BJ (cell line): ENCODE data around the gene QRICH1. TPM values are rescaled to one million over a fixed set of nuclear protein-coding genes. Genes with fewer than 3 reads are reported as not detected.

Experiments
- CTCF ChIA-PET: fragments of 350-600 bp; formaldehyde crosslinking; extraction: SDS; loops from one replicate; lab custom pipeline; 2021; ENCODE audit warnings: antibody characterized with exemption, inconsistent platforms; lab: Yijun Ruan, JAX
- POLR2A ChIA-PET: fragments of 300-600 bp; sonication (Branson Sonifier 250); formaldehyde crosslinking; extraction: SDS; loops from one replicate; lab custom pipeline; 2021; ENCODE audit warnings: antibody characterized with exemption; lab: Charles Lee
- DNase-seq: peaks from one replicate; pipeline ENCODE4 v3.0.0-alpha.2; 2011; ENCODE audit warnings: low read depth
- H3K27me3 ChIP-seq: 2 replicates; pipeline ENCODE4 v1.6.0; 2011; ENCODE audit warnings: low read length; ENCODE audit not compliant: control insufficient read depth, insufficient read depth
- H3K36me3 ChIP-seq: 2 replicates; pipeline ENCODE4 v1.5.1; 2011; ENCODE audit warnings: low read length; ENCODE audit not compliant: control insufficient read depth, insufficient read depth
- H3K4me3 ChIP-seq: 2 replicates; pipeline ENCODE4 v1.5.1; 2011; ENCODE audit warnings: low read depth, mild to moderate bottlenecking, control low read depth, low read length
- polyA minus RNA-seq: library from RNA; depleted of rRNA, polyadenylated mRNA; stranded (reverse); fragments of >200 nt; gene quantifications from 2 replicates; pipeline ENCODE4 v1.2.3, GENCODE V29; 2011; rRNA and poly(A)+ RNA removed
- polyA plus RNA-seq: library from polyadenylated mRNA; depleted of rRNA; stranded (reverse); fragments of >200 nt; gene quantifications from 2 replicates; pipeline ENCODE4 v1.2.3, GENCODE V29; 2011; rRNA removed
- TF ChIP-seq, protein P1 (sequence below): IDR thresholded peaks from 2 replicates; pipeline ENCODE4 v1.5.1; 2011; ENCODE audit warnings: low read depth, mild to moderate bottlenecking, control low read depth, inconsistent platforms, low read length, moderate library complexity; ENCODE audit not compliant: insufficient read depth

QRICH1 gene, protein sequence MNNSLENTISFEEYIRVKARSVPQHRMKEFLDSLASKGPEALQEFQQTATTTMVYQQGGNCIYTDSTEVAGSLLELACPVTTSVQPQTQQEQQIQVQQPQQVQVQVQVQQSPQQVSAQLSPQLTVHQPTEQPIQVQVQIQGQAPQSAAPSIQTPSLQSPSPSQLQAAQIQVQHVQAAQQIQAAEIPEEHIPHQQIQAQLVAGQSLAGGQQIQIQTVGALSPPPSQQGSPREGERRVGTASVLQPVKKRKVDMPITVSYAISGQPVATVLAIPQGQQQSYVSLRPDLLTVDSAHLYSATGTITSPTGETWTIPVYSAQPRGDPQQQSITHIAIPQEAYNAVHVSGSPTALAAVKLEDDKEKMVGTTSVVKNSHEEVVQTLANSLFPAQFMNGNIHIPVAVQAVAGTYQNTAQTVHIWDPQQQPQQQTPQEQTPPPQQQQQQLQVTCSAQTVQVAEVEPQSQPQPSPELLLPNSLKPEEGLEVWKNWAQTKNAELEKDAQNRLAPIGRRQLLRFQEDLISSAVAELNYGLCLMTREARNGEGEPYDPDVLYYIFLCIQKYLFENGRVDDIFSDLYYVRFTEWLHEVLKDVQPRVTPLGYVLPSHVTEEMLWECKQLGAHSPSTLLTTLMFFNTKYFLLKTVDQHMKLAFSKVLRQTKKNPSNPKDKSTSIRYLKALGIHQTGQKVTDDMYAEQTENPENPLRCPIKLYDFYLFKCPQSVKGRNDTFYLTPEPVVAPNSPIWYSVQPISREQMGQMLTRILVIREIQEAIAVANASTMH
- polyA plus RNA-seq (51.8 and 77.3 TPM in 2 replicates), polyA minus RNA-seq (109 and 165 TPM in 2 replicates)

DNA sequence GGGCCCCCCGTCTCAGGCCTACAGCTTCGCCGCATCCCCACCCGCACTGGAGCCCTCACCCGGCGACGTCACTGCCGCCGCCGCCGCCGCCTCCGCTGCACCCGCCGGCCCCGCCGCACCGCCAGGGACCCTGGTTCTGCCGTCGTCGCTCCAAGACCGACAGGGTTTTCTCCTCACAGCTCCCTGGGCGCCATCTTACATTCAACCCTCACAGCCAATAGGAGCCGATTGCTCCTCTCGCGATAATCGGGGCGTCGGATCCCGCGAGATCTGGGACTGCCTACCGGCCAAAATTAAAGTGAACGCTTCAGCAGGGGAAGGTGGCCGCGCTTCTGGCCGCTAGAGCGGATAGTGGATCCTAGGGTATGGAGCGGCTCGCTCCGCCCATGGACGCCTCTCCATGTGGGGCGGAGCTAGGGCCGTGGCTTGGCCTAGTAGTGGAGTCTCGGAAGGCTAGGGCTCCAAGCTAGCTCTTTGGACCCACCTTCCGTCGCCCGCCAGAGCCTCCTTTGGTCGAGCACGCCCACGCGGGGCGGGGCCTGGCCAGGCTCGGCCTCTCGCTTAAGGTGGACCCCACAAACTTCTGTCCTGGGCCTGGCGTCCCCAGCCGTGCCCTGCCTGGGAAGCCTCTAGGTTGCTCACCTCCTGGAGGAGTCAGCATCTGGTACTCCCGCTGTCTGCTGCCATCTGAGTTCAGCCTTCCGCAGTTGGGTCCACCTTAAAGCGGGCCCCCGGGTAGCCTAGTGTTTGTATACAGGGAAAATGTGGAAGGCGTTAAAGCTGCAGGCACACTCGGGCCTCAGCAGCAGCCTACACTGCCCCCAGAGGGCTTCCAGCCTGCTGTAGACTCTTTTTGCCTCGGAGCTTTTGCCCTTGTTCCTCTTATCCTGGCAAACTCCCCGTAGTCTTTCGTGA lies at the start of gene QRICH1:
Gene QRICH1 (minus strand): TSS at position 219 of the 915 bp plus-strand sequence. CDS start 17,054 bp downstream, outside the sequence.
- TF ChIP-seq, protein P1, sequence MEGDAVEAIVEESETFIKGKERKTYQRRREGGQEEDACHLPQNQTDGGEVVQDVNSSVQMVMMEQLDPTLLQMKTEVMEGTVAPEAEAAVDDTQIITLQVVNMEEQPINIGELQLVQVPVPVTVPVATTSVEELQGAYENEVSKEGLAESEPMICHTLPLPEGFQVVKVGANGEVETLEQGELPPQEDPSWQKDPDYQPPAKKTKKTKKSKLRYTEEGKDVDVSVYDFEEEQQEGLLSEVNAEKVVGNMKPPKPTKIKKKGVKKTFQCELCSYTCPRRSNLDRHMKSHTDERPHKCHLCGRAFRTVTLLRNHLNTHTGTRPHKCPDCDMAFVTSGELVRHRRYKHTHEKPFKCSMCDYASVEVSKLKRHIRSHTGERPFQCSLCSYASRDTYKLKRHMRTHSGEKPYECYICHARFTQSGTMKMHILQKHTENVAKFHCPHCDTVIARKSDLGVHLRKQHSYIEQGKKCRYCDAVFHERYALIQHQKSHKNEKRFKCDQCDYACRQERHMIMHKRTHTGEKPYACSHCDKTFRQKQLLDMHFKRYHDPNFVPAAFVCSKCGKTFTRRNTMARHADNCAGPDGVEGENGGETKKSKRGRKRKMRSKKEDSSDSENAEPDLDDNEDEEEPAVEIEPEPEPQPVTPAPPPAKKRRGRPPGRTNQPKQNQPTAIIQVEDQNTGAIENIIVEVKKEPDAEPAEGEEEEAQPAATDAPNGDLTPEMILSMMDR, result peak; percentile 74
- peaks cover 9% of the 10 kb centered on the region for H3K36me3 ChIP-seq
- POLR2A ChIA-PET, result interaction anchor here (0.5 to 1.6 kb wide), 4 partner anchors 9 to 334 kb away, joined by 3 to 4 read pairs (median 4); partner anchors contain the start of gene QARS1

DNA sequence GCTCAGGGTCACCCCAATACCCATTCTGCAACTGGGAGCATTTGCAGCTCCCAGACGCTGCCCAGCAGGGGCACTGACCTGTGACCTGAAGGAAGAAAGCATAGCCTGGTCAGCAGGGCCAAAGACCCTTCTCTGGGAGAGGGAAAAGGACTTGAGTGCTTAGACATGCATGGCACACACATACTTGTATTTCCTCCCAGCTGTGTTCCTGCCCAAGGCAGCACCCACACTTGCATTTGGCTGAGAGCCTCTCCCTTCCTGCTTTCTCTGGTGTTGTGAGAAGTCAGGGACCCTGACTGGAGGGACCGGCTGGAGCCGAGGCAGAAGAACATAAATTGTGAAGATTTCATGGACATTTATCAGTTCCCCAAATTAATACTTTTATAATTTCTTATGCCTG lies 46.2 kb upstream of the QRICH1 start:
- TF ChIP-seq, protein P1, result no peak
- H3K27me3 ChIP-seq, result peaks cover 3% of the 10 kb centered on the region; the same call in 1 of the 2 replicates
- no peaks in the 10 kb centered on the region for H3K36me3 ChIP-seq
- ChIA-PET CTCF (no interaction called here), POLR2A (no interaction called here)
- no peak for DNase-seq
- H3K4me3 ChIP-seq, result no peak overlapping the region

More for the DNA sequence above, at the start of gene QRICH1:
- CTCF ChIA-PET, result interaction anchor here (0.8 to 3.2 kb wide), 14 partner anchors 9 to 129 kb away, joined by 3 to 20 read pairs (median 4); partner anchors contain the start of genes KLHDC8B, NDUFAF3 and WDR6
- no peaks in the 10 kb centered on the region for H3K27me3 ChIP-seq
- H3K4me3 ChIP-seq, result peak within 1 kb of the TSS; percentile 79
- DNase-seq, result peak; percentile 93

DNA sequence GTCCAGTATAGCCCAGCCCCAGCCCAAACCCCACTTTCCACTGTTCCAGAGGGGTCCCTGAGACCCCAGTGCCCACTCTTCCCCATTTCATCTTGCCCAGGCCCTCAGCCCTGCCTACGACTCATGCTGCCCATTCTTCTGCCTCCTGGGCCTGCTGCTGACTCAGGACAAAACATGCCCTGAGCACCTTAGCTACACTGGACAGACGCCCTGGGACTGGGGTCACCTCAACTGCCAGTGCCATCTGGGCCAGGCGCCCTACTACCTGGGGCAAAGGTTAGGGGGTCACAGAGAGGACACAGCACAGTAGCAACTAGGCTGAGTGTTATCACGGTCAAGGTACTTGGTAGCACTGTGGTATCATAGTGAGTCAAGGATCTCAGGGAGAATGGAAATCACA lies 41.6 kb upstream of the QRICH1 start:
- DNase-seq, result no peak
- POLR2A ChIA-PET, result no interaction called here
- TF ChIP-seq, protein P1, result no peak
- Histone ChIP-seq H3K27me3 (peaks cover 3% of the 10 kb centered on the region; the same call in 1 of the 2 replicates), H3K4me3 (no peak overlapping the region), H3K36me3 (peaks cover 7% of the 10 kb centered on the region)
- CTCF ChIA-PET, result interaction anchor here (1.2 kb wide), 1 partner anchor 18 kb away, joined by 3 read pairs; no protein-coding TSS in a partner anchor

DNA sequence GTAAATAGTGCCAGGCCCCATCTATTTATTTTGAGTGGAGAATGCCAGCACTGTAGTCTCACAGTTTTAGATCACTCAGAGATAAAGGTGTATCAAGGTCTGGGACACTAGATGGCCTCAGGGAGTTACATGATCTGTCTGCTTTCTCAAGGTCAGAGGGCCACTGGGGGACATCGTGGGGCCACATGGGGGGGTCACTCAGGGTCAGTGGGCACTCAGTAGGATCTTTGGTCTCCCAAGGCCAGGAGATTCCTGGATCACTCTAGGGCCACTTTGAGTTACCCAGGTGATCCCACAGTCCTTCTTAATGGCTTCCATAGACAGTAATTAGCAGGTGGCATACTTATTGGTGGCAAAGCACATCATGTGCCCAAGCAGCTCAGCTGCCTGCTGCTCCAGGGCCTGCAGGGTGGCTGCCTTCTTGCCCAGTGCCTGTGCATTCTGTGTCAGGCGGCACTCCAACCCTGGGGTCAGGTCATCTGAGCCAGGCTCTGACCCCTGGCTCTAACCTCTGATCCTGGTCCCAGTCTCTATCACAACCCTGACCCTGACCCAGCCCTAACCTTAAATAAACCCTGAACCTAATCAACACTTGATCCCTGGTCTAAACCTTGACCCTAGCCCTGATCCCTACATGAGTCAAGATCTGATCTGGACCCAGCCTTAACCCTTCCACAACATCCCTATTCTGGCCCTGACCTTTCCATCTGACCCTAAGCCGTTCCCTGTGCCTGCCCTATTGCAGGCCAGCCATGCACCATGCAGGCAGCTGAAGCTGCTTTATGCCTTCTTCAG lies 40.8 kb upstream of the QRICH1 start:
- peaks cover 3% of the 10 kb centered on the region; the same call in 1 of the 2 replicates for H3K27me3 ChIP-seq
- no peak overlapping the region for H3K4me3 ChIP-seq
- ChIA-PET CTCF (no interaction called here), POLR2A (interaction anchor here (1.8 kb wide), 1 partner anchor 14 kb away, joined by 9 read pairs; the partner anchor contains the start of gene USP19)
- no peak for DNase-seq
- TF ChIP-seq, protein P1, result no peak
- peaks cover 15% of the 10 kb centered on the region for H3K36me3 ChIP-seq
